Pancreas (tissue), 10 donors: ENCODE data around the gene ASPA. TPM values are rescaled to one million over a fixed set of nuclear protein-coding genes. Genes with fewer than 3 reads are reported as not detected.

Experiments
- ATAC-seq, 4 donors: fragments of 200-7000 bp; cut with Tn5 transposase; one replicate each; pipeline versions ENCODE4 v1.8.0 to v1.9.1; 2020; ENCODE audit warnings: mild to moderate bottlenecking in 4 of 4, moderate library complexity in 4 of 4
- DNase-seq, 6 donors: peaks; one replicate each; pipeline ENCODE4 v3.0.0-alpha.2; 2020
- FAIRE-seq: peaks from 2 replicates; lab custom pipeline; 2012; peaks lifted over from hg19 to GRCh38; lab: Jason Lieb, UNC
- H3K27ac ChIP-seq, 4 donors: fragments of 200-600 bp; sonication (generic); 1 replicate in 3 of 4; 2 replicates in 1 of 4; pipeline versions ENCODE4 v1.5.0 to v1.8.0; 2020
- H3K27me3 ChIP-seq, 4 donors: fragments of 200-600 bp; one replicate each; pipeline ENCODE4 v1.8.0; 2021
- H3K36me3 ChIP-seq, 3 donors: fragments of 200-600 bp; sonication (generic) in 1 of 3; one replicate each; pipeline versions ENCODE4 v1.5.0 to v1.8.0; 2020 to 2021
- H3K4me1 ChIP-seq, 3 donors: fragments of 200-600 bp; one replicate each; pipeline ENCODE4 v1.8.0; 2021
- H3K4me3 ChIP-seq, 4 donors: fragments of 200-600 bp; sonication (generic) in 2 of 4; one replicate each; pipeline versions ENCODE4 v1.5.0 to v1.8.0; 2020 to 2021
- H3K9me3 ChIP-seq, 4 donors: fragments of 200-600 bp; one replicate each; pipeline ENCODE4 v1.8.0; 2021
- WGBS, 2 donors: extraction: QIAGEN DNeasy Blood & Tissue Kit; methylation state at CpG; one replicate each; pipeline ENCODE4 v1.1.7; 2013; 5-methylcytosine and 5-hydroxymethylcytosine counted together
- intact Hi-C, 3 donors: fragments of 100-400 bp; cut with DNase I; formaldehyde crosslinking; loops; one replicate each; pipeline versions ENCODE4 v1.11.1 to v1.14.2; 2022
- polyA plus RNA-seq, 2 donors: library from polyadenylated mRNA; stranded (reverse); fragments of 200-250 nt; gene quantifications; one replicate each; pipeline ENCODE4 v1.2.3, GENCODE V29; 2013
- total RNA-seq, 6 donors: library from RNA; stranded (reverse); fragmentation: NEBNext Ultra II Directional in 4 of 6; extraction: Animal tissue kit (Norgen Biotek cat#: 25700) in 4 of 6; gene quantifications; one replicate each; pipeline versions ENCODE4 v1.2.1 to v1.2.4, GENCODE V29; 2021 to 2023
- TF ChIP-seq, protein P1 (sequence below), 4 donors: fragments of 200-600 bp; sonication (generic) in 3 of 4; IDR thresholded peaks; one replicate each; pipeline versions ENCODE4 v1.5.0 to v1.8.0; 2021; ENCODE audit warnings: antibody characterized with exemption in 4 of 4
- donor health status: healthy with polysubstance abuse.
- donor health status: DM: no; HTN: no; CAD: no; lungs with moderate emphysema.
- donor health status: DM: no; HTN: no; CAD: no.
- donor health status: control.
- donor health status: control.
- donor health status: Bipolar disorder and iron deficiency.
- donor health status: DM: yes; HTN: yes; CAD: no.
- donor health status: DM: no; HTN: no; CAD: no.
- donor health status: DM: no; HTN: no; CAD: no.
- donor health status: DM: yes; HTN: yes; CAD: no.

Gene ASPA
- total and polyA plus RNA-seq, 8 donors = 0.38 to 1.1 (median 0.70) TPM

DNA sequence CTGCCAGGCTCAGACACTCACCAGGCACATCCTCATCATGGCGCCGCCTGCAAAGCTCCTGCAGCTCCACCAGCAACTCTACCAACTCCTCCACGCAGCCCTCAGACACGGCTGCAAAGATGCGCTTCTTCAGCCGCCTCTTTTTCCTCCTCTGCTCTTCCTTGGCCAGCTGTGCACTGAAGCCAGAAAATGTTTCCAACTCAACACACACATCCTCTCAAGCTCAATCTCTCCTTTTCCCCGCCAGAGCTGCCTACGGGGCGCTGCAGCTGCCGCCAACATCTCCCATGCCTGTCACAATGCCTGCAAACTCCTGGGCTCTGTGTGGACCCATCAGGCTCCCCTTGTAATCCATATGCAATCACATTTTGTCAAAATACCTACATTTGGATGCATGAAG lies 67.7 kb downstream of the ASPA start:
- Histone ChIP-seq H3K27me3 (no peaks in the 10 kb centered on the region), H3K27ac (no peak overlapping the region), H3K4me3 (no peak overlapping the region), H3K36me3 (no peaks in the 10 kb centered on the region), H3K4me1 (no peaks in the 10 kb centered on the region), H3K9me3 (no peaks in the 10 kb centered on the region)
- intact Hi-C loops = no loop called here
- TF ChIP-seq, protein P1, sequence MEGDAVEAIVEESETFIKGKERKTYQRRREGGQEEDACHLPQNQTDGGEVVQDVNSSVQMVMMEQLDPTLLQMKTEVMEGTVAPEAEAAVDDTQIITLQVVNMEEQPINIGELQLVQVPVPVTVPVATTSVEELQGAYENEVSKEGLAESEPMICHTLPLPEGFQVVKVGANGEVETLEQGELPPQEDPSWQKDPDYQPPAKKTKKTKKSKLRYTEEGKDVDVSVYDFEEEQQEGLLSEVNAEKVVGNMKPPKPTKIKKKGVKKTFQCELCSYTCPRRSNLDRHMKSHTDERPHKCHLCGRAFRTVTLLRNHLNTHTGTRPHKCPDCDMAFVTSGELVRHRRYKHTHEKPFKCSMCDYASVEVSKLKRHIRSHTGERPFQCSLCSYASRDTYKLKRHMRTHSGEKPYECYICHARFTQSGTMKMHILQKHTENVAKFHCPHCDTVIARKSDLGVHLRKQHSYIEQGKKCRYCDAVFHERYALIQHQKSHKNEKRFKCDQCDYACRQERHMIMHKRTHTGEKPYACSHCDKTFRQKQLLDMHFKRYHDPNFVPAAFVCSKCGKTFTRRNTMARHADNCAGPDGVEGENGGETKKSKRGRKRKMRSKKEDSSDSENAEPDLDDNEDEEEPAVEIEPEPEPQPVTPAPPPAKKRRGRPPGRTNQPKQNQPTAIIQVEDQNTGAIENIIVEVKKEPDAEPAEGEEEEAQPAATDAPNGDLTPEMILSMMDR (IDR thresholded peaks at IDR 0.05) = no peak
- DNase-seq = no peak
- WGBS, 2 donors = 77 to 80% methylated on average over 10 of the region's 10 CpGs
- no peak for ATAC-seq
- no peak for FAIRE-seq

DNA sequence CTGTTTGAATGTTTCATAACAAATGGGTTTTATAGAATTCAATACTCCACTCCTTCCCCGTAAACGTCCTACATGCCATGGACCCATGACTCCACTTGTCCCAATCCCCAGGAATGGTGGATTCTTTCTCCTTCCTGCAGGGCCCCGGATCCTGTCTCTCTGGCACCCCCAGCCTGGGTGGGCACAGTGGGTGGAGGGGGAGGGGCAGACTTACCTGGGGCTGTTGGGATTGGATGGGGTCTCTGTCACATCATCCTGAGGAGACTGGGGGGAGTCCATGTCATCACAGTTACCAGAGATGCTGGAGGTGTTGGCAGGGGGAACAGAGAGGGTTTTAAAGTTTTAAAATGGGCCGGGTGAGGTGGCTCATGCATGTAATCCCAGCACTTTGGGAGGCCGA lies 68.6 kb downstream of the ASPA start:
- Histone ChIP-seq H3K9me3 (no peaks in the 10 kb centered on the region), H3K36me3 (no peaks in the 10 kb centered on the region), H3K4me1 (no peaks in the 10 kb centered on the region), H3K27me3 (no peaks in the 10 kb centered on the region), H3K4me3 (no peak overlapping the region), H3K27ac (no peak overlapping the region)
- WGBS, 2 donors = 76 to 79% methylated on average over 4 to 5 of the region's 5 CpGs
- intact Hi-C loops = no loop called here
- FAIRE-seq = no peak
- TF ChIP-seq, protein P1 (IDR thresholded peaks at IDR 0.05) = no peak
- no peak for ATAC-seq
- no peak for DNase-seq

DNA sequence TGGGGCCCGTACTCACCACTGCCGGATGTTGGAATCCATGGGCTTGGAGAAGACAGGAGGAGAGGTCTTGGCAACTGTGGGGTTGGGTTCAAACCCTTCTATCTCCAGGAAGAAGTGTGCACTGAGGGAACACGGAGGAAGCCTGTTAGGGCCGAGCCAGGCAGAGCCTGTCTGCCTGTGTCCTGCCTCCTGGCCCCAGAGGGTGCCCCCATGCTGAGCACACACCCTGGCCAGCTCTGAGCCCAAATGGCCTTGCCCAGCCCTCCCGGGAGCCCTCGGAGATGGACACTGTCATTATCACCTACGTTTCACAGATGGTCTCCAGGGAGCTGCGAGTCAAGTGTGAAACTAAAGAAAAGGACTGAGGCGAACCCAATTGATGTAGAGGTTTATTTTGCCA lies 69.4 kb downstream of the ASPA start:
- Histone ChIP-seq H3K27ac (no peak overlapping the region), H3K27me3 (no peaks in the 10 kb centered on the region), H3K36me3 (no peaks in the 10 kb centered on the region), H3K9me3 (no peaks in the 10 kb centered on the region), H3K4me1 (no peaks in the 10 kb centered on the region), H3K4me3 (no peak overlapping the region)
- intact Hi-C loops = no loop called here
- FAIRE-seq (no peak), ATAC-seq (no peak), DNase-seq (no peak)
- TF ChIP-seq, protein P1 (IDR thresholded peaks at IDR 0.05) = no peak
- 63 to 73% methylated on average over 9 of the region's 9 CpGs for WGBS, 2 donors

GRCh38 chr17:3546521-3546920 lies 70.7 kb downstream of the ASPA start:
- no peak overlapping the region for H3K27ac ChIP-seq
- TF ChIP-seq, protein P1 (IDR thresholded peaks at IDR 0.05) = no peak
- no peaks in the 10 kb centered on the region for H3K4me1 ChIP-seq
- FAIRE-seq (no peak), DNase-seq (no peak), ATAC-seq (no peak)
- intact Hi-C loops = no loop called here
- H3K27me3 ChIP-seq = no peaks in the 10 kb centered on the region
- no peaks in the 10 kb centered on the region for H3K36me3 ChIP-seq
- whole genome bisulfite sequencing, 2 donors = 45 to 82% methylated on average over 1 to 5 of the region's 5 CpGs
- H3K4me3 ChIP-seq = no peak overlapping the region
- no peaks in the 10 kb centered on the region for H3K9me3 ChIP-seq

DNA sequence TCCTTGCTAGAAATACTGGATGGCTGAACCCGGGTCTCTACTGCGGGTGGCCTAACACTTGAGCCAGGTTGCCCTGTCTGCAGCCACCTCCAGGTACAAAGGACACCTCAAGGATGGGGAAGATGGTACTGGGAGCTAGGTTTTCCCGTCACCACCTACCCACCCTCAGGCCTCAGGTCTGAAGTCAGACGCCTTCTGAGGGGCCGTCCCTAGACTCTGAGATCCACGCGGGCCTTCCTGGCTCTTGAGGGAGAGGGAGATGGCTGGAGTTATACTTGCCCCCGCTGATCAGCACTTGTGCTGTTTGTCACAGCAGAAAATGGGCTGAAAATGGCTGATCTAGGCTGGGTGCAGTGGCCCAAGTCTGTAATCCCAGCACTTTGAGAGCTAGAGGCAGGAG lies 71.2 kb downstream of the ASPA start:
- no peaks in the 10 kb centered on the region for H3K36me3 ChIP-seq
- ATAC-seq (no peak), FAIRE-seq (no peak), DNase-seq (no peak)
- no peak overlapping the region for H3K27ac ChIP-seq
- TF ChIP-seq, protein P1 (IDR thresholded peaks at IDR 0.05) = no peak
- 93 to 96% methylated on average over 8 of the region's 8 CpGs for WGBS, 2 donors
- intact Hi-C loops = no loop called here
- no peaks in the 10 kb centered on the region for H3K4me1 ChIP-seq
- no peaks in the 10 kb centered on the region for H3K9me3 ChIP-seq
- no peak overlapping the region for H3K4me3 ChIP-seq
- no peaks in the 10 kb centered on the region for H3K27me3 ChIP-seq
